Hepatocyte (in vitro differentiated cells): ENCODE results near the gene MPDZ.

Source experiments
- EZH2 ChIP-seq: fragments of 200-600 bp; sonication (generic); IDR thresholded peaks from 2 replicates; pipeline ENCODE4 v1.6.1; 2016; ENCODE audit warnings: antibody characterized with exemption, mild to moderate bottlenecking, borderline replicate concordance
- EZH2phosphoT487 ChIP-seq: fragments of 200-600 bp; sonication (generic); IDR thresholded peaks from one replicate; pipeline ENCODE4 v1.6.1; 2018; ENCODE audit warnings: antibody characterized with exemption, mild to moderate bottlenecking, low read depth, moderate library complexity; ENCODE audit not compliant: unreplicated experiment, severe bottlenecking
- TF ChIP-seq, protein P1 (sequence below): fragments of 200-600 bp; sonication (generic); IDR thresholded peaks from 2 replicates; pipeline ENCODE4 v1.5.1; 2016; ENCODE audit warnings: antibody characterized with exemption, mild to moderate bottlenecking; ENCODE audit not compliant: poor library complexity

DNA sequence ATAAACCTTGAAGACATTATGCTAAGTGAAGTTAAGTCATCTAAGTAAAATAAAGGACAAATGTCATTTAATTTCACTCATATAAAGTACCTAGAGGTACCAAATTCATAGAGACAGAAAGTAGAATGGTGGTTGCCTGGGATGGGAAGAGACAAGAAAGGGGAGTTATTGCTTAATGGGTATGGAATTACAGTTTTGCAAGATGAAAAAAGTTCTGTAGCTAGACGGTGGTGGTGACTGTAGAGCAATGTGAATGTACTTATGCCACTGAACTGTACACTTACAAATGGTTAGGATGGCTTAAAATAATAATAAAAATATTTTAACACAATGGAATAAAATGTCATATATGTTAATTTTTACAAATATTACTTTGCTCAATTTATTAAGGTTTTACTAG, 128.0 kb downstream of the MPDZ start:
- TF ChIP-seq, protein P1, sequence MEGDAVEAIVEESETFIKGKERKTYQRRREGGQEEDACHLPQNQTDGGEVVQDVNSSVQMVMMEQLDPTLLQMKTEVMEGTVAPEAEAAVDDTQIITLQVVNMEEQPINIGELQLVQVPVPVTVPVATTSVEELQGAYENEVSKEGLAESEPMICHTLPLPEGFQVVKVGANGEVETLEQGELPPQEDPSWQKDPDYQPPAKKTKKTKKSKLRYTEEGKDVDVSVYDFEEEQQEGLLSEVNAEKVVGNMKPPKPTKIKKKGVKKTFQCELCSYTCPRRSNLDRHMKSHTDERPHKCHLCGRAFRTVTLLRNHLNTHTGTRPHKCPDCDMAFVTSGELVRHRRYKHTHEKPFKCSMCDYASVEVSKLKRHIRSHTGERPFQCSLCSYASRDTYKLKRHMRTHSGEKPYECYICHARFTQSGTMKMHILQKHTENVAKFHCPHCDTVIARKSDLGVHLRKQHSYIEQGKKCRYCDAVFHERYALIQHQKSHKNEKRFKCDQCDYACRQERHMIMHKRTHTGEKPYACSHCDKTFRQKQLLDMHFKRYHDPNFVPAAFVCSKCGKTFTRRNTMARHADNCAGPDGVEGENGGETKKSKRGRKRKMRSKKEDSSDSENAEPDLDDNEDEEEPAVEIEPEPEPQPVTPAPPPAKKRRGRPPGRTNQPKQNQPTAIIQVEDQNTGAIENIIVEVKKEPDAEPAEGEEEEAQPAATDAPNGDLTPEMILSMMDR, result no peak
- TF ChIP-seq EZH2phosphoT487, result no peak
- no peak for TF ChIP-seq EZH2
